ENCODE results near the gene STAC3.

Gene STAC3

DNA sequence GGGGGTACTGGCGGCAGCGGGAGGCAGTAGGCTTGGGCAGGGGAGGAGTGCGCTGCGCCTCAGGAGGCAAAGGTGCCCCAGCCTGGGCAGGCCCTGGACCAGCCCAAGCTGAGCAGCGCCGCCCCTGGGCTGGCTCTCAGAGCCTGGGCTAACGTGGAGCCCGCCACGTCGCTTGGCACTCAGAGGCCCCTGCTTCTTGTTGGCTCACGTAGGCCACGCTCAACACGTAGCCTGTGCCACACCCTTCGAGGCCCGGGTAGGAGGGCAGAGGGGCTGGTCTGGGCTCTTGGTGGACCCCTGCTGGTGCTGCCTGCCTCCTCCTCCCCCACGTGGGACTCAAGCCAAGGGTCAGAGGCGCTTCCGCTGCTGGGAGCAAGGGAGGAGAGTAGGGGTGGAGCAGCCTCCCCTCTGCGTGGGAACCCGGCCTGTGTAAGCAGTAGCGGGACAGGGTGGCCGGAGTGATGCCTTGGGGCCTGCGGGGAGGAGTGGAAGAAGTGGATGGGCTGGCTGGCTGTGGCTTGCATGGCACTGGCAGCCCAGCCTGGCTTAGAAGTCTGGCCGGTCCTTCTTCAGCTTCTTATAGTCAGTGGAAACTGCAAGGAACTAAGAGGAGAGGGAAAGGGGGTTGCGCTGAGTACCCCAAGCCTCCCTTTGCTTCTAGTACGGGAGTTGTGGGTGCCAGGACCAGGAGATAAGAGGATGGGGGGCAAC is 15.8 kb downstream of the STAC3 start:
- Histone ChIP-seq H3K27ac (ENCODE audit: low read length) (no peak overlapping the region), H3K36me3 (ENCODE audit: control insufficient read depth in 2 of 2, insufficient read depth in 2 of 2, low read length in 2 of 2) (peaks cover 14 to 25% of the 10 kb centered on the region in 2 donors), H3K4me3 (ENCODE audit: low read length in 2 of 2) (no peak overlapping the region), H3K4me1 (ENCODE audit: control insufficient read depth, insufficient read depth, low read length) (peaks cover 31% of the 10 kb centered on the region), H3K27me3 (ENCODE audit: control insufficient read depth in 1 of 2, insufficient read depth in 2 of 2, low read length in 2 of 2) (peaks cover 37 to 46% of the 10 kb centered on the region in 2 donors), H3K9me3 (ENCODE audit: control insufficient read depth in 2 of 2, low read length in 2 of 2) (no peaks in the 10 kb centered on the region), H3K9ac (ENCODE audit: low read length in 2 of 2) (no peak overlapping the region)

DNA sequence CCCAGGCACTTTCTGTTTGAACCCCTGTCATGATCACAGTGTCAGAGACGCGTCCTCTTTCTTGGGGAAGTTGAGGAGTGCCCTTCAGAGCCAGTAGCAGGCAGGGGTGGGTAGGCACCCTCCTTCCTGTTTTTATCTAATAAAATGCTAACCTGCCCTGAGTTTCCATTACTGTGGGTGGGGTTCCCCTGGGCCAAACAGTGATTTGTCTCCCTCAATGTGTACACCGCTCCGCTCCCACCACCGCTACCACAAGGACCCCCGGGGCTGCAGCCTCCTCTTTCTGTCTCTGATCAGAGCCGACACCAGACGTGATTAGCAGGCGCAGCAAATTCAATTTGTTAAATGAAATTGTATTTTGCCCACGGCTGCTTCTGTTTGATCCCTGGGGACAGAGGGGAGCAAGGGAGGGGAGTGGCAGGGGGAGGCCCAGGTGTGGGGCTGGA is 16.4 kb downstream of the STAC3 start:
- H3K4me3 ChIP-seq (ENCODE audit: low read length in 2 of 2) = no peak overlapping the region
- no peak overlapping the region for H3K27ac ChIP-seq (ENCODE audit: low read length)
- peaks cover 14 to 25% of the 10 kb centered on the region in 2 donors for H3K36me3 ChIP-seq (ENCODE audit: control insufficient read depth in 2 of 2, insufficient read depth in 2 of 2, low read length in 2 of 2)
- peaks cover 31% of the 10 kb centered on the region for H3K4me1 ChIP-seq (ENCODE audit: control insufficient read depth, insufficient read depth, low read length)
- no peaks in the 10 kb centered on the region for H3K9me3 ChIP-seq (ENCODE audit: control insufficient read depth in 2 of 2, low read length in 2 of 2)
- H3K9ac ChIP-seq (ENCODE audit: low read length in 2 of 2) = no peak overlapping the region
- H3K27me3 ChIP-seq (ENCODE audit: control insufficient read depth in 1 of 2, insufficient read depth in 2 of 2, low read length in 2 of 2) = peaks cover 34 to 40% of the 10 kb centered on the region in 2 donors

DNA sequence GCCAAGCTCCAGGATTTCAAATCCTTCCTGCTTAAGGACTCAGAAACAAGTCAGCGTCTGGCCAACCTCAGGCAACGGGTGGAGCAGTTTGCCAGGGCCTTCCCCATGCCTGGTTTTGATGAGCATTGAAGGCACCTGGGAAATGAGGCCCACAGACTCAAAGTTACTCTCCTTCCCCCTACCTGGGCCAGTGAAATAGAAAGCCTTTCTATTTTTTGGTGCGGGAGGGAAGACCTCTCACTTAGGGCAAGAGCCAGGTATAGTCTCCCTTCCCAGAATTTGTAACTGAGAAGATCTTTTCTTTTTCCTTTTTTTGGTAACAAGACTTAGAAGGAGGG is 16.8 kb downstream of the STAC3 start:
- Histone ChIP-seq H3K4me1 (ENCODE audit: control insufficient read depth, insufficient read depth, low read length) (peaks cover 29% of the 10 kb centered on the region), H3K36me3 (ENCODE audit: control insufficient read depth in 2 of 2, insufficient read depth in 2 of 2, low read length in 2 of 2) (peaks cover 14 to 25% of the 10 kb centered on the region in 2 donors), H3K4me3 (ENCODE audit: low read length in 2 of 2) (no peak overlapping the region), H3K9ac (ENCODE audit: low read length in 2 of 2) (no peak overlapping the region), H3K27ac (ENCODE audit: low read length) (no peak overlapping the region), H3K27me3 (ENCODE audit: control insufficient read depth in 1 of 2, insufficient read depth in 2 of 2, low read length in 2 of 2) (peaks cover 32 to 36% of the 10 kb centered on the region in 2 donors), H3K9me3 (ENCODE audit: control insufficient read depth in 2 of 2, low read length in 2 of 2) (no peaks in the 10 kb centered on the region)

DNA sequence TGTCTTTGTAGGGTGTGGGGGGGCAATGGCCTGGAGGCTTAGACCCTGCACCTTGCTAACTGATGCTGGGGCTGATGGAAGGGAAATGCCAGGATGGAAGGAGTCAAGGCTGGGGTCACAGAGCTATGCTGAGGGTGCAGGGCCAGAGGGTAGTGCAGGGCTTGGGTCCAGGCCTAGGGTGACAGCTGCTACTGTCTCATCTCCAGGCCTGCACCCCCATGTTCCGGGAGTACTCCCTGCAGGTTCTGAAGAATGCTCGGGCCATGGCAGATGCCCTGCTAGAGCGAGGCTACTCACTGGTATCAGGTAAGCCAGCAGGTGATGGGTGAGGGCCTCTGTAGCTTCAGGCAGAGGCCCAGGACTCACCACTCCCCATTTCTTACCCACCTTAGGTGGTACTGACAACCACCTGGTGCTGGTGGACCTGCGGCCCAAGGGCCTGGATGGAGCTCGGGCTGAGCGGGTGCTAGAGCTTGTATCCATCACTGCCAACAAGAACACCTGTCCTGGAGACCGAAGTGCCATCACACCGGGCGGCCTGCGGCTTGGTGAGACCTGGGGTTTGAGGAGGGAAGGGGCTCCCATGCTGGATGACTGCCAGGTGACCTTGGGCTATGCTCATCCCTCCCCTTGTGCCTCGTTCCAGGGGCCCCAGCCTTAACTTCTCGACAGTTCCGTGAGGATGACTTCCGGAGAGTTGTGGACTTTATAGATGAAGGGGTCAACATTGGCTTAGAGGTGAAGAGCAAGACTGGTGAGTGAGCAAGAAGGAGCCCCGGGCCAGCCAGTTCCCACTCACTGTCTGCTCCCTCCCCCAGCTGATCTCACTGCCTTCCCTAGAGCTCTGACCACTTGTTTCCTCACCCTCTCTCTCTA is 17.4 kb downstream of the STAC3 start:
- Histone ChIP-seq H3K27me3 (ENCODE audit: control insufficient read depth in 1 of 2, insufficient read depth in 2 of 2, low read length in 2 of 2) (peaks cover 28 to 31% of the 10 kb centered on the region in 2 donors), H3K4me1 (ENCODE audit: control insufficient read depth, insufficient read depth, low read length) (peaks cover 25% of the 10 kb centered on the region), H3K27ac (ENCODE audit: low read length) (no peak overlapping the region)

DNA sequence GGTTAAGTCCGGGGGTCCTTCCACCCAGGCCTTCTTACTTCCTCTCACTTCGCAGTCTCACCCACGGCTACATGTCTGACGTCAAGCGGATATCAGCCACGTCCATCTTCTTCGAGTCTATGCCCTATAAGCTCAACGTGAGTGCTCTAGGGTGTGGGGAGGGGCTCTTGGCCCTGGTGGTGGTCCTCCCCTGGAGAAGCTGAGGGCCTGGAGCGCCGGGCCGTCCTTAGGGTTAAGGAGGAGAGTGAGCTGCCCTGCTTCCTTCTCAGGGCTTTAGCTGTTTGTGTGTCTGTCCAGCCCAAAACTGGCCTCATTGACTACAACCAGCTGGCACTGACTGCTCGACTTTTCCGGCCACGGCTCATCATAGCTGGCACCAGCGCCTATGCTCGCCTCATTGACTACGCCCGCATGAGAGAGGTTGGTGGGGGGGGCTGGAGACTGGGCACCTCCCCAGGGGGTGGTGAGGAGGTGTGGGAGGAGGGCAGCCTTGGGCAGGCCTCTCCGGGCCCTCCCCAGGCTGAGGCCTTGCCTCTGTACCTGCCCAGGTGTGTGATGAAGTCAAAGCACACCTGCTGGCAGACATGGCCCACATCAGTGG is 18.7 kb downstream of the STAC3 start:
- Histone ChIP-seq H3K4me3 (ENCODE audit: low read length in 2 of 2) (no peak overlapping the region), H3K4me1 (ENCODE audit: control insufficient read depth, insufficient read depth, low read length) (peaks cover 17% of the 10 kb centered on the region), H3K9ac (ENCODE audit: low read length in 2 of 2) (no peak overlapping the region), H3K9me3 (ENCODE audit: control insufficient read depth in 2 of 2, low read length in 2 of 2) (no peaks in the 10 kb centered on the region), H3K27ac (ENCODE audit: low read length) (no peak overlapping the region), H3K36me3 (ENCODE audit: control insufficient read depth in 2 of 2, insufficient read depth in 2 of 2, low read length in 2 of 2) (peaks cover 14 to 25% of the 10 kb centered on the region in 2 donors), H3K27me3 (ENCODE audit: control insufficient read depth in 1 of 2, insufficient read depth in 2 of 2, low read length in 2 of 2) (peaks cover 17 to 20% of the 10 kb centered on the region in 2 donors)

More for the DNA sequence above, 17.4 kb downstream of the STAC3 start:
- H3K4me3 ChIP-seq (ENCODE audit: low read length in 2 of 2) = no peak overlapping the region
- H3K9ac ChIP-seq (ENCODE audit: low read length in 2 of 2) = no peak overlapping the region
- H3K36me3 ChIP-seq (ENCODE audit: control insufficient read depth in 2 of 2, insufficient read depth in 2 of 2, low read length in 2 of 2) = peaks cover 14 to 25% of the 10 kb centered on the region in 2 donors
- no peaks in the 10 kb centered on the region for H3K9me3 ChIP-seq (ENCODE audit: control insufficient read depth in 2 of 2, low read length in 2 of 2)

DNA sequence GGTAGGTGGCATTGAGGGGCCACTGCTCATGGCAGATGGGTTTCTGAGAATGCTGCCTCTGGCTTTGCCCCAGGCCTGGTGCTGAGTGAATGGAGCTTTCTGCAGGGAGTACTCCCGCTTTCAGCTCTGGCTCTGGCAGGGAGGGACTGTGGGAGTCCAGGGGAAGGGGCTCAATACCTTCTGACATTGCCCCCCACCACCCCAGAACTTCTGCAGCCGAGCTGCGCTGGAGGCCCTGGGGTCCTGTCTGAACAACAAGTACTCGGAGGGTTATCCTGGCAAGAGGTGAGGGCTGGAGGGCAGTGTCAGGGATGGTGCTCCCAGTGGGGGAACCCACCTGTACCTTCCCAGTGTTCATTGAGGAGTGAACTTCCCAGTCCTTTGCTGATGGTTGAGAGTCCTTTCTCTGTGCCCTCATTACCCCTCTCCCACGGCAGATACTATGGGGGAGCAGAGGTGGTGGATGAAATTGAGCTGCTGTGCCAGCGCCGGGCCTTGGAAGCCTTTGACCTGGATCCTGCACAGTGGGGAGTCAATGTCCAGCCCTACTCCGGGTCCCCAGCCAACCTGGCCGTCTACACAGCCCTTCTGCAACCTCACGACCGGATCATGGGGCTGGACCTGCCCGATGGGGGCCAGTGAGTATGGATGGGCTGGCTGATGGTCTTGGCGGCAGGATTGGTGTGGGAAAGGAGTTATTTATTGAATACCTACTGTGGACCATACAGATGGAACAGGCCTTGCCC is 19.5 kb downstream of the STAC3 start:
- no peak overlapping the region for H3K9ac ChIP-seq (ENCODE audit: low read length in 2 of 2)
- peaks cover 14 to 25% of the 10 kb centered on the region in 2 donors for H3K36me3 ChIP-seq (ENCODE audit: control insufficient read depth in 2 of 2, insufficient read depth in 2 of 2, low read length in 2 of 2)
- H3K4me3 ChIP-seq (ENCODE audit: low read length in 2 of 2) = no peak overlapping the region
- H3K27me3 ChIP-seq (ENCODE audit: control insufficient read depth in 1 of 2, insufficient read depth in 2 of 2, low read length in 2 of 2) = peaks cover 14 to 22% of the 10 kb centered on the region in 2 donors
- H3K27ac ChIP-seq (ENCODE audit: low read length) = no peak overlapping the region
- no peaks in the 10 kb centered on the region for H3K9me3 ChIP-seq (ENCODE audit: control insufficient read depth in 2 of 2, low read length in 2 of 2)
- peaks cover 17% of the 10 kb centered on the region for H3K4me1 ChIP-seq (ENCODE audit: control insufficient read depth, insufficient read depth, low read length)

DNA sequence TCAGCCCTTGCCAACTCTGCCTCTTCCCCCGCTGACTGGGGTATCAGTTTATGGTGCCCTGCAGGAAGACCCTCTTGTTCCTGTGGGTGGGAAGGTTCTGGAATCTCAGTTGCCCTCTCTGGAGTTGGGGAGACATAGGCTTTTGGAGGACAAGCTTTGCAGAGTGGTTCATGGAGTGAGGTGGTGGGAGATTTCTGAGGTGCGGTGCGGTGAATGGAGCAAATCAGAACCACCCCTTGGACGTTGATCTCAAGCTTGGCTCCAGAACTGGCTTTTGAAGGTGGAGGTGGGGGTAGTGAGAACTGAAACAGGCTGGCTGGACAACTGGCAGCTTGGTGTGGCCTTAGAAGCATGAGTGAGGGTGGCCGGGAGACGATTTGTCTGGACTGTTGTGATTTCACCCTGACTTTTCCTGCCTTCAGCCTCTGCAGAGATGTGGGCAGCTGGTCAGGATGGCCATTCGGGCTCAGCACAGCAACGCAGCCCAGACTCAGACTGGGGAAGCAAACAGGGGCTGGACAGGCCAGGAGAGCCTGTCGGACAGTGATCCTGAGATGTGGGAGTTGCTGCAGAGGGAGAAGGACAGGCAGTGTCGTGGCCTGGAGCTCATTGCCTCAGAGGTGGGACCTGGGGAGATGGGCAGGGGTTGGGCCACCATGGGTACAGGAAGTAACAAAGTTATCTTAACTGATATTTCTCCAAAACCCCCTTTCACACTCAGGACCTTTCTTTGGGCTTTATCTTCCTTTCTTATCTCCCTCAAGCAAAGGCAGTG is 20.4 kb downstream of the STAC3 start:
- peak overlapping the region; percentile 76 to 78 for H3K9ac ChIP-seq (ENCODE audit: low read length in 2 of 2)

DNA sequence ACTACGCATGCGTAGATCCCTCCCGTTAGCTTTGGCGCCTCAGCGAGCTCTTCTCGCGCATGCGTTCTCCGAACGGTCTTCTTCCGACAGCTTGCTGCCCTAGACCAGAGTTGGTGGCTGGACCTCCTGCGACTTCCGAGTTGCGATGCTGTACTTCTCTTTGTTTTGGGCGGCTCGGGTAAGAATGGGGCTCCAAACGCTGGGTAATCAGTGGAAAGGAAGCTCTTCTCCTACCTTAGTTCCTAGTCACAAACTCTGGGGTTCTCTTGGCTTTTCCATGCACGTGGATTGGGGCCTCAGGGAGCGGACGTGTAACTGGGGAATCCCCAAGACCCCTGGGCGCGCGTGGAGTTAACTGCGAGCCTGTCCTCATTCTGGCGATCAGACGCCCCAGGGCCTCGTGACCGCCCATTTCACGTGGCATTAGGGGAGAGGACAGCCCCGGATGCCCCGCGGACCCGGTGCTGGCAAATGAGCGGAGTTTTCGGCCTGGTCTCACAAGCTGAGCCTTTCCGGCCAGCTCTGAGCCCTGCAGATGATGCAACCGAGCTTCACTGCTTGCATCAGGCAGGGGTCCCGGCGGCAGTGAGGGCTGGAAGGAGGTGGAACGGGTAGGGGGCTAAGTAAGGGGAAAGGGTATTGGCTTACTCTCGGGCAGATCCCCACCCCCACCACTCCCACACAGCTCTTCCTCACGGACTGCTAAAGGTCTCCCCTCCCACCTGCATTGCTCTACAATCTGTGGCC is 21.2 kb downstream of the STAC3 start, which contains the start of gene SHMT2:
Gene SHMT2 (plus strand): TSS at position 78 of the 747 bp plus-strand sequence. CDS start 68 bp downstream, at position 146.
- H3K4me1 ChIP-seq (ENCODE audit: control insufficient read depth, insufficient read depth, low read length) = peaks cover 21% of the 10 kb centered on the region
- H3K27ac ChIP-seq (ENCODE audit: low read length) = peak within 1 kb of the TSS; percentile 37
- H3K9me3 ChIP-seq (ENCODE audit: control insufficient read depth in 2 of 2, low read length in 2 of 2) = no peaks in the 10 kb centered on the region
- H3K9ac ChIP-seq (ENCODE audit: low read length in 2 of 2) = peak within 1 kb of the TSS; percentile 76 to 78
- H3K27me3 ChIP-seq (ENCODE audit: control insufficient read depth in 1 of 2, insufficient read depth in 2 of 2, low read length in 2 of 2) = peaks cover 19 to 25% of the 10 kb centered on the region in 2 donors
- peak within 1 kb of the TSS; percentile 88 to 90 for H3K4me3 ChIP-seq (ENCODE audit: low read length in 2 of 2)
- peaks cover 14 to 25% of the 10 kb centered on the region in 2 donors for H3K36me3 ChIP-seq (ENCODE audit: control insufficient read depth in 2 of 2, insufficient read depth in 2 of 2, low read length in 2 of 2)

More for the DNA sequence above, 20.4 kb downstream of the STAC3 start:
- H3K27me3 ChIP-seq (ENCODE audit: control insufficient read depth in 1 of 2, insufficient read depth in 2 of 2, low read length in 2 of 2) = peaks cover 14 to 22% of the 10 kb centered on the region in 2 donors
- H3K4me1 ChIP-seq (ENCODE audit: control insufficient read depth, insufficient read depth, low read length) = peaks cover 17% of the 10 kb centered on the region
- H3K27ac ChIP-seq (ENCODE audit: low read length) = no peak overlapping the region
- H3K4me3 ChIP-seq (ENCODE audit: low read length in 2 of 2) = peak overlapping the region; percentile 88 to 90
- peaks cover 14 to 25% of the 10 kb centered on the region in 2 donors for H3K36me3 ChIP-seq (ENCODE audit: control insufficient read depth in 2 of 2, insufficient read depth in 2 of 2, low read length in 2 of 2)
- H3K9me3 ChIP-seq (ENCODE audit: control insufficient read depth in 2 of 2, low read length in 2 of 2) = no peaks in the 10 kb centered on the region

DNA sequence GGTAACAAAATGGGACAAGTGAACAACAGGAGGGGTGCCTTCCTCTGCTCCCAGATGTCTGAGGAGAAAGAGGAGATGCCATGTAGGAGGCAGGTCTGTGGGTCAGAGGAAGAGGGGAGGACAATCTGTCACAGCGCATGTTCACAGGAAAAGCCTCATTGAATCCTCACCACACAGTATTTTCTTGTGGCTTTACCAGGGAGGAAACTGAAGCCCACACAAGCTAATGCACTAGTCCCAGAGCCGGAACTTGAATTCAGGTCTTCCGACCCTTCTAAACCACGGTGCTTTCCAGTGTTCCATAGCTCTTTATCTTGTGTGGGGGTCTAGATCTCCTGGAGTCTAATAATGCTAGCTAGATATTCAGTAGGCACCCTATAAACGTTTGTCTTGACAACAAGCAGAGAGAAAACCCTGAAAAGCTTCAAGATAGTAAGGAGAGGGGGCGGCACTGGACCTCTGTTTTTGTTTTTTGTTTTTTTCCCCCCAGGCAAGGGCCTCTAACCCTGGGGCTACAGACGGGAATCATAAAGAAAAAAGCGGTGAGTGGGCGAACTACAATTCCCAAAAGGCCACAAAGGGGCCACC is 21.8 kb downstream of the STAC3 start:
- Histone ChIP-seq H3K9me3 (ENCODE audit: control insufficient read depth in 2 of 2, low read length in 2 of 2) (no peaks in the 10 kb centered on the region), H3K9ac (ENCODE audit: low read length in 2 of 2) (peak overlapping the region in 1 of 2 donors; percentile 76), H3K36me3 (ENCODE audit: control insufficient read depth in 2 of 2, insufficient read depth in 2 of 2, low read length in 2 of 2) (peaks cover 14 to 22% of the 10 kb centered on the region in 2 donors), H3K27ac (ENCODE audit: low read length) (no peak overlapping the region), H3K27me3 (ENCODE audit: control insufficient read depth in 1 of 2, insufficient read depth in 2 of 2, low read length in 2 of 2) (peaks cover 25 to 32% of the 10 kb centered on the region in 2 donors), H3K4me3 (ENCODE audit: low read length in 2 of 2) (peak overlapping the region; percentile 88 to 90), H3K4me1 (ENCODE audit: control insufficient read depth, insufficient read depth, low read length) (peaks cover 22% of the 10 kb centered on the region)

All from stomach smooth muscle (tissue), 2 donors.